ENCODE results near the gene PLA2G2C.
"Not testable (repeated sequence)": the region's sequence is repeated elsewhere in the genome, so short reads cannot be mapped to it uniquely, and the experiment has no call there.

PLA2G2C gene

DNA sequence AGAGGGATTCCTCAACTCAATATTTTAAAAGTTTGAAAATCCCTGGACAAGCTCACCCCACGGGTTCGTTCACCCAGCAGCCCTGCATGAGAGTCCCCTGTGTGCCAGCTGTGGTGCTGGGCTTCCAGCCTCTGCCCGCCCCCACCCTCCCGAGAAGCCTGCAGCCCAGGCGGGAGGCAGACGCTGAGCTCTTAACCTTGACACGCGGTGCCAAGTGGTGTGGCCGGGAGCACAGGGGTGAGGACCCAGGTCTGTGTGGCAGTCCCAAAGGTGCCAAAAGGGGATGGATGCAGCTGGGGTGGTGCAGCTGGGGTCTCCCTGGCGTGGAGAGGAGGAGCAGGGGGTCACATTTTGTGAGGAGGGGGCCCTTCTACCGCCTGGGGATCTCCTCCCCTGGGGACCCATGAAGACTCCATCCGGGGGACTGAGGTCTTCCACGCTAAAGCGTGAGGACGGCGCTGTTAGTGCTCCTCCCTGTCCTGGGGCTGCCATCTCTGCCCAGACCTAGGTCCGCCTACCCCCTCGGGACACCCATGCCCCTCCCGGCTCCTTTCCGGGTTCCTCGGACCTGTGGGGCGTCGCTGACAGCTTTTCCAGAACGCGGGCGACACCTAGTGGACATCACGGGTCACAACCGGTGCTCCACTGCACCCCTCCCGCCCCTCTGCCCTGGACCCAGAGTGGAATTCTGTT lies 34.3 kb downstream of the PLA2G2C start:
- no peak for DNase-seq

DNA sequence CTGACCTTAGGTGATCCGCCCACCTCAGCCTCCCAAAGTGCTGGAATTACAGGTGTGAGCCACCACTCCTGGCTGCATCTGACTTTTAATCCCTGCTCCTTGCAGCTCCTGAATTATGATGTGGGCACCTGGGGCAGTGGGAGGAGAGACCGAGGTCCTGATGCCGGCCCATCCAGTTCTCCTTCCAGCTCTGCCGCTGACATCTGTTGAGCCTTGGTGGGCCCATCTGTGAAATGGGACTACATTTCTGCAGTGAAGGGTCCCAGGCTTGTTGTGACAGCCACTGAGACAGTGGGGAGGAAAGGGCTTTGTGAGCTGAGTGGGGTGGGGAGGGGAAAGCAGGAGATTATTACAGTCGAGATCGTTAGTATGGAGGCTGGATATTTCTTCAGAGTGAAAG lies 35.3 kb downstream of the PLA2G2C start:
- DNase-seq, result no peak

DNA sequence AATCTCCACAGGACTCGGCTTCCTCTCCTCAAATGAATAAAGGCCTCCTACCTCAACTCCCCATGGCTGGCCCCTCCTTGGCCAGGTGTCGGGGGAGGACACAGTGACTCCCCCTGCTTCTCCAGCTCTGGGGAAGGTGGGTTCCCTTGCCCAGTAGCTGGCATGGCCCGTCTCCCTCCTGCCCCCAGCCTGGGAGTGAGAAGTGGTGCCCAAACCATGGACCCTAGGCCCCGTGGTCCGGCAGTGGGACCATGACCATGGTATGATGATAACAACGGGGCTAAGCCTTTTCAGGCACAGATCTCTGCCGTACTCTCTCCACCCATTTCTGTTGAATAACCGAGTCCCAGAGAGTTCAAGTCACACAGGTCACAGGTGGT lies 36.0 kb downstream of the PLA2G2C start:
- DNase-seq, result no peak

DNA sequence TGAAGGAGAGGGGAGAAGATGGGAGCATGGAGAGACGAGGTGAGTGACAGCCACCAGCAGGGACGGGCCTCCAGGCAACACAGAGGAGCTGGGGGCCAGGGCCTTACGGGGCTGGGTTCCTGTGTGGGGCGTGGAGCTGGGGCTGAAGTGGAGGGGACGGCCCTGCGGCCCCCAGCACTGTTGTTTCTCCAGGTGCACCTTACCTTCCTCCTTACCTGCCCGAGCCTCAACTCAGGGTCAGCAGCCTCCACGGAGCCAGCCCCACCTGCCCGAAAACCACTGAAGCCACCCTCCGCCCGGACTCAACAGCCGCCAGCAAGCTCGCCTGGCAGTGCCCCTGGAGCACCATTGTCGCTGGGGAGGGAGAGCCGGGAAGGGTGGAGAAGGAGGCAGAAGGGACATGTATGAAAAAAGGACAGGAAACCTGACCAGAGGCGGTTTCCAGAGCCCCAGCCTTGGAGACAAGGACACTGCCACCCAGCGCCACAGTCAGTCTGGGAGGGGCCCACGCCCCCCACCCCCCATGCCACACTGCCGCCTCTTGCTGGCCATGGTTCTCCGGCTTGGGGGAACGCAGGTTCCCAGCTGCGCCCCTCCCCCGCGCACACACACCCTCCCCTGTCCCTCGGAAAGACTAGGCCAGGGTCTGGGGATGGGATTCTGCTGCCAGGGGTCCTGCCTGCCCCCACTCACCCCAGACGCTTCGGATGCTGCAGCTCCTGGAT lies 36.6 kb downstream of the PLA2G2C start:
- no peak for DNase-seq

DNA sequence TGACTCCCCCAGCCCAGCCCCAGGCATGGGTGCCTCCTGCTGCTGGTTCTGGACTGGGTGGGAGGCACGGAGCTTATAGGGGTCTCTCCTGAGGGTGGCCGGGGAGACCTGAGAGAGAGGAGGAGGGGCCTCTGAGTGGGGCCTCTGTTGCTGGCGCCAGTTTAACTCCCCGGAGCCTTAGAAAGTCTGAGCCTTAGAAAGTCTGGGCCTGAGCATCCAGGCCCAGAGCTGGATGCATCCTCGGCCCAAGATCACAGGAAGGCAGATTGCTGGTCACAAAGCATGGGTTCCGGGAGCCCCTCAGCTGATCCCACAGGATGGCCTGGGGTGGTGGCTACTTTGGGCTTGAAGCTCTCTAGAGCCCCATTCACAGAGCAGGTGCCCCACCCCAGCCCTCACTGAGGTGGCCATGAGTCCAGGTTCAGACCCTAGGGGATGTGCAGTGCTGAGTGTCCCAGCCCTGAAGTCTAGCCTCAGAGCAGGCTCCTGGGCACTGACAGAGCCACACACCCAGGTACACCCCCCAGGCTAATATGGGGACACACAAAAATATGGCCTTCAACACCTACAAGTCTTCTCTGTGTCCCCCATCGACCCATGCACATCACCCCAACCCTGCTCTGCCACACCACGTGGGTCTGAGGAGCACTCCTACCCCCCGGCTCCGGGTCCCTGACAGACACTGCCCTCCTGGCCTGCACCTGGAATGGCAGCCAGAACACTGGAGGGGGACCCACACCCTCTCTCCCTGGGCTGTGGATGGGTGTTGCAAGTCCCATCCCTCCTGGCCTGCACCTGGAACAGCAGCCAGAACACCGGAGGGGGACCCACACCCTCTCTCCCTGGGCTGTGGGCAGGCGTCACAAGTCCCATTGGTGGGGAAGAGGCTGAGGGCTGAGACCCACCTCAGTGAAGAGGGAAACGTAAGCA lies 37.5 kb downstream of the PLA2G2C start:
- DNase-seq, result no peak

DNA sequence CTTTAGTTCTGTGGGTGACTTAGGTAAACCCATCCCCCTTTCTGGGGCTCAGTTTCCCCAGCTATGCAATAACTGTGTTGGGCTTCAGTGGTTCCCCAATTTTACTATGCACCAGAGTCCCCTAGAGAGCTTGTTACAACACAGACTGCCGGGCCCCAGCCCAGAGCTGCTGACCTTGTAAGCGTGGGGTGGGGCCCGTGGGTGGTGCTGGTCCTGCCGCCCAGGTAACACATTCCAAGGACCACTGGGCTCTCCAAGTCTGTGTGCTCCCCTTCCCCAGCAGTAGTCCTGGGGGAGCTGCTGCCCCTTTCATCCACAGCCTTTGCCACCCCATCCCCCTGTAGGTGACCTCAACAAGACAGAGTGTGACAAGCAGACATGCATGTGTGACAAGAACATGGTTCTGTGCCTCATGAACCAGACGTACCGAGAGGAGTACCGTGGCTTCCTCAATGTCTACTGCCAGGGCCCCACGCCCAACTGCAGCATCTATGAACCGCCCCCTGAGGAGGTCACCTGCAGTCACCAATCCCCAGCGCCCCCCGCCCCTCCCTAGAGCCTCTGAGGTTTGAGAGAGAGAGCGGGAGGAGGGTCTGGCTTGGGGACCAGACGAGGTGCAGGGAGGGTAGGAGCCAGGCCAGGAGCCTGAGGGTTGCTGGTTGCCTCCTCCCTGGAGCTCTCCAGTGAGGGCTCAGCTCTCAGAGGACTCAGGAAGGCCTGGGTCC lies 38.3 kb downstream of the PLA2G2C start:
- DNase-seq, result no peak

DNA sequence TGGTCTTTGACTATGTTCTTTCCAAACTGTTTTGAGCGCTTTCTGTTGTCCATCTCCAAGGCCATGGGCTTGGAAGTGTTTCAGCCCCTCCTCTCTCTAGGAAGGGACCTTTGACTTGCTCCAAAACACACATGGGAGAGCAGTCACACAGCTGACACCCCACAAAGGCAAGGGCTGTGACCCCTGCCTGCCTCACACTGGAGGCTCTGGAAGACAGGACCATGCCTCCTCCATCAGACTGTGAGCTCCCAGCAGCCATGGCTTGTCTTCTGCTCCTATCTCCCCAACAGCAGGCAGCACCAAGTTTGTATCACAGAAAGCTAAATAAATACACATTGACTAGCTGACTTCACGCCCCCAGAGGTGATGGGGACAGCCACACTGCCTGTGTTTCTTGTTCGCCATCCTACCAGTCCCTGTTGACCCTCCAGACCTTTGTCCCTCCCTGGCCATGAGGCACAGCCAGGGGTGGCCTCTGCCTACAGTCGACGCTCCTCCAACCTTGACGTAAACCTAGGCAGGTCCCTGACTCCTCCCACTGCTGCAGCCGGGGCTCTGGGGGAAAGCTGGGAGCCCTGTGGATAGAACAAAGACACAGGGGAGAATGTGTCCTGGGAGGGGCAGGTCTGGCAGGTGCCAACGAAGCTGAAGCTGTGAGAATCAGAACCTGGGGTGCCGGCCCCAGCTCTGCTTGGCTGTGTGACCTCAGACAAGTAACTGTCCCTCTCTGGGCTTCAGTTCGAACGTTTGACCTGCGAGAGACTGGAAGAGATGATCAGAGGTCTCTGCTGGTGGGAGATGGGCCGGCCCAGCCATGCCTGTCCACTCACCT lies 42.4 kb downstream of the PLA2G2C start:
- DNase-seq, result no peak

DNA sequence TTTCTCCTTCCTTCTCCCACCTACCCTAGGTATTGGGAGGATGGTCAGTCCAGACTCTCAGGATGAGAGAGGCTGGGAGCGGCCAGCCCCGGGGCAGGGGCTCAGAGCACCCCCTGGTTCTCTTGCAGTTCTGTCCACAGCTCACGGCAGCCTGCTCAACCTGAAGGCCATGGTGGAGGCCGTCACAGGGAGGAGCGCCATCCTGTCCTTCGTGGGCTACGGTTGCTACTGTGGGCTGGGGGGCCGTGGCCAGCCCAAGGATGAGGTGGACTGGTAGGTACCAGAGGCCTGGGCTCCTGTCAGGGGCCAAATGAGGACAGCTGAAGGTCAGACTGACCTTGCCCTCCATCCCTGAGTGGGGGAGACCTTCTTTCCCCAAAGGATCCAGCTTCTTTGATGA lies 43.0 kb downstream of the PLA2G2C start:
- no peak for DNase-seq

DNA sequence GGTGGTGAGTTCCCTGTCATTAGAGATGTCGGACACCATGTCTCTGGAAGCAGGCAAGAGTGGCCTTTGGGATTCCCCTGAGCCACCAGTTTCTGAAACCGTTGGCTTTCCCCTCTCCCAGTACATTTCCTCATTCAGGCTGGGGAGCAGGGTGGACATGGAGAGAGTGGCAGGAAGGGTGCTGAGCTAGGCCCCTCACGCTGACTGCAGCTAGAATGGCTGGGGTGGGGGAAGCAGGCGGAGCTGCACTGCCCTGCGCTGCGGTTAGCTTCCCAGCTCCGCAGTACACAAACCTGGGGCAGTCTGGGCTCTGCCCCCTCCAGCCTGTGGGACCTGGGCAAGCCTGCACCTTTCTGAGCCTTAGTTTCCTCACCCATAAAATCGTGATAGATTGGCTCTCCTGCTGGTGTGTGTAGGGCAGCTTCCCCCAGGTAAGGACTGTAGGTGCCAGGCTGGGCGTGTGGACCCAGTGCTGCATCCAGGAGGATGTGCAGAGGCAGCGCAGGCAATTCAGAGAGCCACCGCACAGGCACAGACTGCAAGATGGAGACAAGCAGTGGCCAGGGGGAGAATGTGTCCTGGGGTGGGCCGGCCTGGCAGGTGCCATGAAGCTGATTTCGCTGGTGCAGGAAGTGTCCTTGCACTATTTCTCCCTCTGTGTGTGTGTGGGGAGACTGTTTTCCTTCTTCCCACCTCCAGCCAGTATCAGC lies 44.2 kb downstream of the PLA2G2C start:
- DNase-seq, result no peak

DNA sequence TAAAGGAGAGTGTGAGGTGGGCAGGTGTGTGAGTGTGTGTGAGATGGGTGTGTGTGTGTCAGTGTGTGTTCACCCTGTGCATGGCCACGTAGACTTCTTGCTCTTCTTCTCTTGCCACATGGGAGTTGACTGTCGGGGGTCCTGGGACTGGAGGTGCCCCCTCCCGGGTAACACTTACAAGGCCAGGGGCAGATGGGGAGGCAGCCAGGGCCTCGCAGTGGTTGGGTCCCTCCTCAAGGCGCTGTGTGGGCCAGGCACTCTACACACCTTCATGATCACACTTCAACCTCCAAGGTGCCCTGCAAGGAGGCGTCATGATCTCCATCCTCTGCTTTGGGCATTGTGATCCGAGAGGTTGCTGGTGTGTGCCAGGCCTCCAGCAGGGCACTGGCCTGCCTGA lies 44.9 kb downstream of the PLA2G2C start:
- no peak for DNase-seq

DNA sequence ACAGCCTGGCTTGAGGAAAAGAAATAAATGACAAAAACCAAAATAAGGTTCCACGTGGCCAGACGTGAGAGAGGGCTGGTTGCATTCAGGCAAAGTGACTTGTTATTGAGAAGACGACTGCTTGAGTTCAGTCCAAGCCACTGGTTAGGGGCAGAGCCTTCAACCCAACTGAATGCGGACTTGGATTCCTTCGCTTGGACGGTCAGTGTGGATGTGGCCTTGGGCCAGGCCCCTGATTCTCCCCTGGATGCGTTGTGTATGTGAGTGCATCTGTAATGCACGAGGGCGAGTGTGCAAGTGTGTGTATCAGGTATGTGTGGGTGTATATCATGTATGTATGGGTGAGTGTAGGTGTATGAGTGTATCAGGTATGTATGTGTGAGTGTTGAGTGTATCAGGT lies 45.3 kb downstream of the PLA2G2C start:
- no peak for DNase-seq

DNA sequence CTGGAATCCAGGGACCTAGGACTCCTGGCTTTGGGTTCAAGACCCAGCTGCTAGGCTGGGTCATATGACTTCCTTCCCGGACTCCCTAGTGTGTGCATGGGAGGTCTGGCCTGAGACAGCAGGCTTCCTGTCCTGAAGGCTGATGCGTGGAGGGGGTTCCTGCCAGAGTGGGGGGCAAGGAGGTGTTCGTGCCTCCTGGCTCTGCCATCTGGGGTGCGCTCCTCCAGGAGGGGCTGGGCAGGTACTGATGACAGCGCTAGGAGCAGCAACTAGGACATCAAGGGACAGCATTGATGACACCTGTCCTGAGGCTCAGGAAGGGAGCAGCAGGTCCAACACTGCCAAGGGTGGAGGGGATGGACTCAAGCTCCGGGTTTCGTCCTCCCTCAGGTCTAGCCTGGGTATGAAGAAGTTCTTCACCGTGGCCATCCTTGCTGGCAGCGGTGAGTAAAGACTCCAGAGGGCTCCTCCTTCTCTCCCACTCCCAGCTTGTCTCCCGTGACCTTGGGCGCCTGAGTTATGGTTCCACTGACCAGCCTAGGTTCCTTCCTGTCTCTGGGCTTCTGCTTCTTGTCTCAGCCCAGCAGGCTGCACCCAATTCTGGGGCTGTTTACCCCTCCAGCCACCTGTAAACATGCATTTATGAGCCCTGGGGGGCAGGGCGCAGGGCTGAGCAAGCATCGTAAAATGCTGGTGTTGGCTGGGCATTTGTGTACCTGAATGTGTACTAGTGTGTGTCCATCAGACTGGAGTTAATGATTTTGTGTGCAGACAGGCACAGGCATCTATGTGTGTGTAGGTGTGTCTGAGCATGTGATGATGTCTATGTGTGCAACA lies 46.3 kb downstream of the PLA2G2C start:
- DNase-seq, result no peak

DNA sequence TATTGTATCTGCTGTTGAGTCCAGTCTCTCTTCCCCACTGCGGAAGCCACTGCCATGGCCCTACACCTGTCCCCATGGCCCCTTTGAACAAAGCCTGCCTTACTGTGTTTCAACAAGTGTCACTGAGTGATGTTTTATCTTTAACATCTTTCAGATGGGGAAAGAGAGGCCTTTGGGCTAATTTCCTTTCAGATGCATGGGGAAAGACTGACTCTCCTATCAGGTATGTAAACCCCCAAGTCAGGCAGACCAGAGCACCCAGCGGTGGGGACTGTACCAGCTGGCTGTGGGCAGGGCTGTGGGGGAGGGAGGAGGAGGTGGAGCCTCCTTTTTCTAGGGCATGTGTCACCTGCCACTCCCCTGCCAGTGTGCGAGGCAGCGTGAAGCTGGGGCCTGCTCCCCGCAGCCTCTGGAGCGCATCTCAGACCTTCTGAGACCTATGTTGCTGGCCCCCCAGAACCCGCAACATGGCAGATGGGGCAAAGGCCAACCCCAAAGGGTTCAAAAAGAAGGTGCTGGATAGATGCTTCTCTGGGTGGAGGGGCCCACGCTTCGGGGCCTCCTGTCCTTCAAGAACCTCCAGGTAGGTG lies 47.3 kb downstream of the PLA2G2C start, which contains the start of gene PLA2G2F:
PLA2G2F (plus strand) TSS at position 363 of the 590 bp plus-strand sequence; CDS start at position 468, 105 bp downstream.
- DNase-seq, result no peak

DNA sequence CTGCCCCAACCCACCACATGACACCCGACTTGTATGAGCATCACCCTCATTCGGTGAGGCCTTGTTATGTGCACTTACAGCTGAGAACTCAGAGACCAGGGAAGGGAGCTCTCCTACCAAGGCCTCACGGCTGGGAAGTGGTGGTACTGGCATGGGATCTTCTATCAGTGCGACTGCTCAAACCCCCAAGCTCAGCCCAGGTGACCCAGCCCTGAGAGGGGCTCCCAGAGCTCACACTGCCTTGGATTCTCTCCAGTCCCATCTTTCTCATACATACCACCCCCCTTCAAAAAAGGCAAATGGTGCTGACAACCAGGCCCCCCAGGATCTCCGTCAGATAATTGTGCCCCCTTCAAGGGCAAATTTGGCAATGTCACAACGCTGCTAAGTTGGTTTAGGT lies 48.0 kb downstream of the PLA2G2C start:
- DNase-seq, result no peak

DNA sequence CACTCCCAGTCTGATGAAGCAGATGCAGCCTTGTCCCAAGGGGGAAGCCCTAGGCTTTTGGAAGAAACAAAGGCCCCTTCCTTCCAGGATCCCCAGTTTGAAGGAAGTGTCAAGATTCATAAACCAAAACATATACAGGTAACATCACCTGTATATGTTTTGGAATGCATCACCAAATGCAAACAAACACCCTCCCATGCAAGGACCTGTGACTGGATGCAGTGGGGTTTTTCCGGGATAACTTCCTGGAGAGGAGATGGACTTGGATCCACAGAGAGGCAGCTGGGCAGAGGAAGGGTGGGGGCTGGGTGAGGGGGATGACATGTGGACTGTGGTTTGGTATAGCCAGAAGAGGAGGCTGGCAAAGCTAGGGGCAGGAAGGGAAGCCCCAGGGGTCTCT lies 48.7 kb downstream of the PLA2G2C start:
- no peak for DNase-seq

DNA sequence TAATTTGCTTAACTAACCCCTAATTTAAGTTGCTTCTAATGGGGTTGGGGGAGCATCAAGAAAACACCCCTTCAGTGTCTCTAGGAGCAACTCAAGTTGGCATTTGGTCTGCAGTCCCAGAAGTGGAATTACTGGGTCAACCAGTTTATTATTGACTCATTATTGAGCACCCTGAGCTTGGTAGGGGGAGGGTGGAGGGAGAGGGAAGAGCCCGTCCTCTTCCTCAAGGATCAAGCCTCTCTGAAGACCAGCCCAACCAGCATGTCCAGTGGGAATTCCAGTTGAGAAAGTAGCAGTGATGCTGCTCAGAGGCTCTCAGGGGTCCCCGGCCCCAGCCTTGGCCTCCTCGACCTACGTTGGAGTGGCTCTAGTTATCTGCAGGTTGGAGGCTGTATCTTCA lies 49.3 kb downstream of the PLA2G2C start:
- DNase-seq, result no peak

DNA sequence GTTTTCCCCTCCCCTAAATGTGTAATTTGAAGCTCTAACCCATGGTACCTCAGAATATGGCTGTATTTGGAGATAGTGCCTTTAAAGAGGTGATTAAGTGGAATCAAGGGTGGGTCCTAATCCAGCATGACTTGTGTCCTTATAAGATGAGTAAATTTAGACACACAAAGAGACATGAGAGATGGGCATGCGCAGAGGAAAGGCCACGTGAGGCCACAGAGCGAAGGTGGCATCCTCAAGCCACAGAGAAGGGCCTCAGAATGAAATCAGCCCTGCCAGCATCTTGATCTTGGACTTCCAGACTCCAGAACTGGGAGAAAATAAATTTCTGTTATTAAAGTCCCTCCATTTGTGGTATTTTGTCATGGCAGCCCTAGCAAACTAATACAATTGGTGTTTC lies 50.1 kb downstream of the PLA2G2C start:
- DNase-seq, result no peak

DNA sequence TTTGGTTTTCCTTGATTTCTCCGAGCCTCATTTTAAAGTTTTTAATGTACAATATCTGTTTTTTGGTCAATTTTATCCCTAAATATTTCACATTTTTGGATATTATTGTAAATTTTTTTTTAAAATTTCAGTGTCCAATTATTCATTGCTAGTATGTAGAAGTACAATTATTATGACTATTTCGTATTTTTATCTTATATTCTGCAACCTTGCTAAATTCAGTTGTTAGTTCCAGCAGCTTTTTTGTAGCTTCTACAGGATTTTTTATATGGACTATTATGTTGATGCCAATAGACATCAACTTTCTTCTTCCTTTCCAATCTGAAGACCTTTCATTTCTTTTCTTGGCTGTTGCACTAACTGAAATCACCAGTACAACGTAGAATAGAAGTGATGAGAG lies 51.3 kb downstream of the PLA2G2C start:
- DNase-seq, result no peak

DNA sequence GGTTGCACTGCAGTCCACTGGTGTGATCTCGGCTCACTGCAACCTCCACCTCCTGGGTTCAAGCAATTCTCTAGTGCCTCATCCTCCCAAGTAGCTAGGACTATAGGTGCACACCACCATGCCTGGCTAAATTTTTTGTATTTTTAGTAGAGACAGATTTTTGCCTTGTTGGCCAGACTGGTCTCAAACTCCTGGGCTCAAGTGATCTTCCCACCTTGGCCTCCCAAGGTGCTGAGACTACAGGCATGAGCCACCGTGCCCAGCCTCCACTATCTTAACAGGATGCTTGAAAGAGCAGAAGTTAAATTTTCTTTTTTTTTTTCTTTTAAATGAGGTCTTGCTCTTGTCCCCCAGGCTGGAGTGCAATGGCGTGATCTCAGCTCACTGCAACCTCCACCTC lies 55.8 kb downstream of the PLA2G2C start:
- not testable (repeated sequence) for DNase-seq

Measured in NCI-H1417 treated with DMSO at 0.1 percent for 48 hours (cell line).